ENCODE measurements around the gene MLXIP.

- TF ChIP-seq POLR2AphosphoS5 (IDR thresholded peaks at IDR 0.05; ENCODE audit: low read depth, low read length) (no peak), FOXP2 (optimal IDR thresholded peaks at IDR 0.05; ENCODE audit: borderline replicate concordance, extremely low read depth, extremely low read length, insufficient read depth) (no peak), TAF1 (IDR thresholded peaks at IDR 0.05; ENCODE audit: borderline replicate concordance, insufficient read depth, low read length) (no peak)
Observed at GRCh38 chr12:122052285-122052684, 26.3 kb upstream of the MLXIP start.

Data from PFSK-1 (cell line).